GM23338 (cell line): ENCODE measurements around the gene TDP2. TPM values are rescaled to one million over a fixed set of nuclear protein-coding genes. Genes with fewer than 3 reads are reported as not detected.

Experiments used
- ATAC-seq: fragments of 200-7000 bp; cut with Tn5 transposase; 3 replicates; pipeline ENCODE4 v1.9.1; 2020
- DNase-seq: peaks from one replicate; pipeline ENCODE4 v3.0.0-alpha.2; 2015; ENCODE audit warnings: low spot score
- H2AFZ ChIP-seq: fragments of 200-600 bp; sonication (generic); 2 replicates; pipeline ENCODE4 v1.8.0; 2016; ENCODE audit warnings: antibody characterized with exemption, mild to moderate bottlenecking, moderate library complexity
- H3F3A ChIP-seq: fragments of 200-600 bp; sonication (generic); replicated peaks from 2 replicates; pipeline ENCODE4 v1.8.0; 2017; ENCODE audit warnings: antibody characterized with exemption, mixed run types, low read depth
- H3K27ac ChIP-seq: fragments of 200-600 bp; sonication (generic); 2 replicates; pipeline ENCODE4 v1.6.1; 2016; ENCODE audit warnings: low read depth
- H3K27me3 ChIP-seq: fragments of 200-600 bp; sonication (generic); 2 replicates; pipeline ENCODE4 v1.8.0; 2016; ENCODE audit warnings: mild to moderate bottlenecking, mixed run types, moderate library complexity; ENCODE audit not compliant: insufficient read depth
- H3K36me3 ChIP-seq: fragments of 200-600 bp; sonication (generic); 2 replicates; pipeline ENCODE4 v1.8.0; 2016; ENCODE audit warnings: mild to moderate bottlenecking; ENCODE audit not compliant: insufficient read depth
- H3K4me1 ChIP-seq: fragments of 200-600 bp; sonication (generic); 2 replicates; pipeline ENCODE4 v1.8.0; 2016; ENCODE audit warnings: mild to moderate bottlenecking, moderate library complexity; ENCODE audit not compliant: insufficient read depth
- H3K4me2 ChIP-seq: fragments of 200-600 bp; sonication (generic); 2 replicates; pipeline ENCODE4 v1.7.1; 2017; ENCODE audit warnings: mixed run types
- H3K4me3 ChIP-seq: fragments of 200-600 bp; sonication (generic); 2 replicates; pipeline ENCODE4 v1.6.1; 2016; ENCODE audit warnings: mixed run types
- H3K79me2 ChIP-seq: fragments of 200-600 bp; sonication (generic); replicated peaks from 2 replicates; pipeline ENCODE4 v1.8.0; 2017; ENCODE audit warnings: mild to moderate bottlenecking; ENCODE audit not compliant: insufficient read depth
- H3K9me2 ChIP-seq: fragments of 200-600 bp; sonication (generic); 2 replicates; pipeline ENCODE4 v1.8.0; 2017; ENCODE audit not compliant: insufficient read depth
- H4K20me1 ChIP-seq: fragments of 200-600 bp; sonication (generic); replicated peaks from 2 replicates; pipeline ENCODE4 v1.8.0; 2017; ENCODE audit warnings: mild to moderate bottlenecking; ENCODE audit not compliant: insufficient read depth
- H3K27ac Mint-ChIP-seq: 2 replicates; pipeline ENCODE4 v1.8.0; 2020; ENCODE audit warnings: inconsistent platforms, mild to moderate bottlenecking, moderate library complexity, mixed read lengths
- H3K27me3 Mint-ChIP-seq: 3 replicates; pipeline ENCODE4 v1.8.0; 2022; ENCODE audit warnings: low read depth, mild to moderate bottlenecking, moderate library complexity, mixed read lengths, inconsistent platforms; ENCODE audit not compliant: insufficient read depth, poor library complexity
- H3K36me3 Mint-ChIP-seq: 3 replicates; pipeline ENCODE4 v1.8.0; 2021; ENCODE audit warnings: low read depth, mild to moderate bottlenecking, inconsistent platforms, moderate library complexity, mixed read lengths
- H3K4me1 Mint-ChIP-seq: 3 replicates; pipeline ENCODE4 v1.8.0; 2020; ENCODE audit warnings: mild to moderate bottlenecking, inconsistent platforms, mixed read lengths
- H3K4me3 Mint-ChIP-seq: 3 replicates; pipeline ENCODE4 v1.8.0; 2021; ENCODE audit warnings: moderate library complexity, mild to moderate bottlenecking, inconsistent platforms, mixed read lengths
- H3K9me3 Mint-ChIP-seq: 3 replicates; pipeline ENCODE4 v1.8.0; 2020; ENCODE audit warnings: moderate library complexity, mild to moderate bottlenecking, inconsistent platforms, mixed read lengths
- CREB1 ChIP-seq: fragments of 250-450 bp; sonication (Bioruptor Pico); IDR thresholded peaks from 2 replicates; pipeline ENCODE4 v1.5.0; 2020; ENCODE audit warnings: low read depth, mild to moderate bottlenecking, moderate library complexity
- CTCF ChIP-seq, 2 experiments: fragments of 200-600 bp in 1 of 2; sonication (generic) in 1 of 2; conservative IDR thresholded peaks; 2 replicates each; pipeline versions ENCODE4 v1.5.1 to v1.6.1; 2016 to 2017; ENCODE audit warnings: antibody characterized with exemption in 2 of 2, low read depth in 2 of 2, mild to moderate bottlenecking in 2 of 2, moderate library complexity in 1 of 2
- ETS1 ChIP-seq: IDR thresholded peaks from 2 replicates; pipeline ENCODE4 v1.6.1; 2016; ENCODE audit warnings: antibody characterized with exemption
- EZH2phosphoT487 ChIP-seq: fragments of 200-600 bp; sonication (generic); IDR thresholded peaks from one replicate; pipeline ENCODE4 v1.8.1; 2018; ENCODE audit warnings: antibody characterized with exemption; ENCODE audit not compliant: unreplicated experiment
- JUNB ChIP-seq: IDR thresholded peaks from one replicate; pipeline ENCODE4 v1.6.1; 2016; ENCODE audit warnings: antibody characterized with exemption; ENCODE audit not compliant: unreplicated experiment
- NANOG ChIP-seq: IDR thresholded peaks from 2 replicates; pipeline ENCODE4 v1.6.1; 2016; ENCODE audit warnings: antibody characterized with exemption, borderline replicate concordance
- POLR2AphosphoS5 ChIP-seq: IDR thresholded peaks from 2 replicates; pipeline ENCODE4 v1.6.1; 2016; ENCODE audit warnings: antibody characterized with exemption, low read depth
- REST ChIP-seq: IDR thresholded peaks from one replicate; pipeline ENCODE4 v1.6.1; 2018; ENCODE audit warnings: antibody characterized with exemption; ENCODE audit not compliant: unreplicated experiment
- STAT1 ChIP-seq: IDR thresholded peaks from one replicate; pipeline ENCODE4 v1.6.1; 2016; ENCODE audit warnings: antibody characterized with exemption; ENCODE audit not compliant: unreplicated experiment
- ZNF114 ChIP-seq: fragments of 250-450 bp; sonication (Bioruptor Pico); IDR thresholded peaks from 2 replicates; pipeline ENCODE4 v1.5.0; 2020; ENCODE audit warnings: mild to moderate bottlenecking, moderate library complexity
- ZNF331 ChIP-seq: fragments of 250-450 bp; sonication (Bioruptor Pico); IDR thresholded peaks from 2 replicates; pipeline ENCODE4 v1.5.0; 2020; ENCODE audit warnings: low read depth, mild to moderate bottlenecking, moderate library complexity
- polyA plus RNA-seq: library from polyadenylated mRNA; unstranded; fragments of >200 nt; fragmentation: Nextera tagmentation; extraction: Ambion mirVana; gene quantifications from 2 replicates; pipeline ENCODE4 v1.2.1, GENCODE V29; 2016
- total RNA-seq: library from RNA; depleted of rRNA; stranded (reverse); fragments of >200 nt; shearing (Covaris generic); gene quantifications from 2 replicates; pipeline ENCODE4 v1.2.3, GENCODE V29; 2014
- TF ChIP-seq, protein P1 (sequence below): fragments of 250-450 bp; sonication (Bioruptor Pico); IDR thresholded peaks from 2 replicates; pipeline ENCODE4 v1.5.0; 2020; ENCODE audit warnings: mild to moderate bottlenecking, moderate library complexity

The TDP2 gene
- total and polyA plus RNA-seq, 2 experiments from 2014 or later: 46.8 to 47.8 TPM

- Mint-ChIP-seq H3K27me3 (peaks cover 3% of the 10 kb centered on the region), H3K36me3 (peaks cover 86% of the 10 kb centered on the region), H3K9me3 (no peaks in the 10 kb centered on the region), H3K27ac (0 out of 2 replicates have a peak overlapping the region, but pooled peaks have one; percentile 73), H3K4me1 (peaks cover 6% of the 10 kb centered on the region; the same call in 1 of the 3 replicates), H3K4me3 (no peak overlapping the region)
- Histone ChIP-seq H4K20me1 (peaks cover 5% of the 10 kb centered on the region; the same call in 1 of the 2 replicates), H3K36me3 (peaks cover 52% of the 10 kb centered on the region), H3K27me3 (no peaks in the 10 kb centered on the region), H3K27ac (peak overlapping the region; percentile 62; the same call in 1 of the 2 replicates), H2AFZ (no peak overlapping the region), H3K4me2 (no peak overlapping the region), H3K4me3 (no peak overlapping the region), H3K79me2 (no peaks in the 10 kb centered on the region), H3K4me1 (no peaks in the 10 kb centered on the region), H3K9me2 (no peaks in the 10 kb centered on the region), H3F3A (peaks cover 31% of the 10 kb centered on the region; the same call in 1 of the 2 replicates)
- DNase-seq (no peak), ATAC-seq (no peak; the same call in 2 of the 3 replicates)
- TF ChIP-seq ZNF114 (no peak), STAT1 (no peak), ETS1 (no peak), ZNF331 (CRISPR knock-in tag) (no peak), NANOG (no peak), POLR2AphosphoS5 (no peak; the same call in 1 of the 2 replicates), REST (no peak), JUNB (no peak), EZH2phosphoT487 (no peak), CREB1 (no peak), CTCF (conservative IDR thresholded peaks at IDR 0.05; ENCODE audit: low read depth in 2 of 2) (no peak)
- TF ChIP-seq, protein P1, sequence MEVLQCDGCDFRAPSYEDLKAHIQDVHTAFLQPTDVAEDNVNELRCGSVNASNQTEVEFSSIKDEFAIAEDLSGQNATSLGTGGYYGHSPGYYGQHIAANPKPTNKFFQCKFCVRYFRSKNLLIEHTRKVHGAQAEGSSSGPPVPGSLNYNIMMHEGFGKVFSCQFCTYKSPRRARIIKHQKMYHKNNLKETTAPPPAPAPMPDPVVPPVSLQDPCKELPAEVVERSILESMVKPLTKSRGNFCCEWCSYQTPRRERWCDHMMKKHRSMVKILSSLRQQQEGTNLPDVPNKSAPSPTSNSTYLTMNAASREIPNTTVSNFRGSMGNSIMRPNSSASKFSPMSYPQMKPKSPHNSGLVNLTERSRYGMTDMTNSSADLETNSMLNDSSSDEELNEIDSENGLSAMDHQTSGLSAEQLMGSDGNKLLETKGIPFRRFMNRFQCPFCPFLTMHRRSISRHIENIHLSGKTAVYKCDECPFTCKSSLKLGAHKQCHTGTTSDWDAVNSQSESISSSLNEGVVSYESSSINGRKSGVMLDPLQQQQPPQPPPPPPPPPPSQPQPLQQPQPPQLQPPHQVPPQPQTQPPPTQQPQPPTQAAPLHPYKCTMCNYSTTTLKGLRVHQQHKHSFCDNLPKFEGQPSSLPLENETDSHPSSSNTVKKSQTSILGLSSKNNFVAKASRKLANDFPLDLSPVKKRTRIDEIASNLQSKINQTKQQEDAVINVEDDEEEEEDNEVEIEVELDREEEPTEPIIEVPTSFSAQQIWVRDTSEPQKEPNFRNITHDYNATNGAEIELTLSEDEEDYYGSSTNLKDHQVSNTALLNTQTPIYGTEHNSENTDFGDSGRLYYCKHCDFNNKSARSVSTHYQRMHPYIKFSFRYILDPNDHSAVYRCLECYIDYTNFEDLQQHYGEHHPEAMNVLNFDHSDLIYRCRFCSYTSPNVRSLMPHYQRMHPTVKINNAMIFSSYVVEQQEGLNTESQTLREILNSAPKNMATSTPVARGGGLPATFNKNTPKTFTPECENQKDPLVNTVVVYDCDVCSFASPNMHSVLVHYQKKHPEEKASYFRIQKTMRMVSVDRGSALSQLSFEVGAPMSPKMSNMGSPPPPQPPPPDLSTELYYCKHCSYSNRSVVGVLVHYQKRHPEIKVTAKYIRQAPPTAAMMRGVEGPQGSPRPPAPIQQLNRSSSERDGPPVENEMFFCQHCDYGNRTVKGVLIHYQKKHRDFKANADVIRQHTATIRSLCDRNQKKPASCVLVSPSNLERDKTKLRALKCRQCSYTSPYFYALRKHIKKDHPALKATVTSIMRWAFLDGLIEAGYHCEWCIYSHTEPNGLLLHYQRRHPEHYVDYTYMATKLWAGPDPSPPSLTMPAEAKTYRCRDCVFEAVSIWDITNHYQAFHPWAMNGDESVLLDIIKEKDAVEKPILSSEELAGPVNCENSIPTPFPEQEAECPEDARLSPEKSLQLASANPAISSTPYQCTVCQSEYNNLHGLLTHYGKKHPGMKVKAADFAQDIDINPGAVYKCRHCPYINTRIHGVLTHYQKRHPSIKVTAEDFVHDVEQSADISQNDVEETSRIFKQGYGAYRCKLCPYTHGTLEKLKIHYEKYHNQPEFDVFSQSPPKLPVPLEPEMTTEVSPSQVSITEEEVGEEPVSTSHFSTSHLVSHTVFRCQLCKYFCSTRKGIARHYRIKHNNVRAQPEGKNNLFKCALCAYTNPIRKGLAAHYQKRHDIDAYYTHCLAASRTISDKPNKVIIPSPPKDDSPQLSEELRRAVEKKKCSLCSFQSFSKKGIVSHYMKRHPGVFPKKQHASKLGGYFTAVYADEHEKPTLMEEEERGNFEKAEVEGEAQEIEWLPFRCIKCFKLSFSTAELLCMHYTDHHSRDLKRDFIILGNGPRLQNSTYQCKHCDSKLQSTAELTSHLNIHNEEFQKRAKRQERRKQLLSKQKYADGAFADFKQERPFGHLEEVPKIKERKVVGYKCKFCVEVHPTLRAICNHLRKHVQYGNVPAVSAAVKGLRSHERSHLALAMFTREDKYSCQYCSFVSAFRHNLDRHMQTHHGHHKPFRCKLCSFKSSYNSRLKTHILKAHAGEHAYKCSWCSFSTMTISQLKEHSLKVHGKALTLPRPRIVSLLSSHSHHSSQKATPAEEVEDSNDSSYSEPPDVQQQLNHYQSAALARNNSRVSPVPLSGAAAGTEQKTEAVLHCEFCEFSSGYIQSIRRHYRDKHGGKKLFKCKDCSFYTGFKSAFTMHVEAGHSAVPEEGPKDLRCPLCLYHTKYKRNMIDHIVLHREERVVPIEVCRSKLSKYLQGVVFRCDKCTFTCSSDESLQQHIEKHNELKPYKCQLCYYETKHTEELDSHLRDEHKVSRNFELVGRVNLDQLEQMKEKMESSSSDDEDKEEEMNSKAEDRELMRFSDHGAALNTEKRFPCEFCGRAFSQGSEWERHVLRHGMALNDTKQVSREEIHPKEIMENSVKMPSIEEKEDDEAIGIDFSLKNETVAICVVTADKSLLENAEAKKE (CRISPR knock-in tag): no peak
These were observed 36.1 kb upstream of the TDP2 start for GRCh38 chr6:24702720-24703282.
